Neuronal stem cell (in vitro differentiated cells): ENCODE data around the gene DGKB.

ENCODE experiments used
- DNase-seq: peaks from one replicate; pipeline ENCODE4 v3.0.0-alpha.2; 2013; ENCODE audit warnings: low spot score
- H2AFZ ChIP-seq: one replicate; pipeline ENCODE4 v1.6.1; 2013; ENCODE audit warnings: mild to moderate bottlenecking, low read length, inconsistent platforms
- H2AK5ac ChIP-seq: 2 replicates; pipeline ENCODE4 v1.6.1; 2013; ENCODE audit warnings: low read depth, mild to moderate bottlenecking, inconsistent platforms, low read length, moderate library complexity, mixed read lengths
- H2BK120ac ChIP-seq: 2 replicates; pipeline ENCODE4 v1.6.1; 2013; ENCODE audit warnings: low read depth, mild to moderate bottlenecking, inconsistent platforms, low read length, moderate library complexity, mixed read lengths
- H2BK12ac ChIP-seq: one replicate; pipeline ENCODE4 v1.6.1; 2013; ENCODE audit warnings: low read length, inconsistent platforms
- H2BK15ac ChIP-seq: 2 replicates; pipeline ENCODE4 v1.6.1; 2013; ENCODE audit warnings: mild to moderate bottlenecking, low read length, inconsistent platforms, mixed read lengths
- H2BK5ac ChIP-seq: one replicate; pipeline ENCODE4 v1.6.1; 2013; ENCODE audit warnings: inconsistent platforms, mild to moderate bottlenecking, low read length, moderate library complexity
- H3K14ac ChIP-seq: one replicate; pipeline ENCODE4 v1.6.1; 2013; ENCODE audit warnings: low read length, inconsistent platforms
- H3K18ac ChIP-seq: 2 replicates; pipeline ENCODE4 v1.6.1; 2013; ENCODE audit warnings: low read length, inconsistent platforms
- H3K23ac ChIP-seq: 2 replicates; pipeline ENCODE4 v1.6.1; 2013; ENCODE audit warnings: low read depth, mild to moderate bottlenecking, mixed read lengths, low read length, inconsistent platforms; ENCODE audit not compliant: poor library complexity
- H3K27ac ChIP-seq: replicated peaks from 3 replicates; pipeline ENCODE4 v1.5.1; 2013; ENCODE audit warnings: low read length, inconsistent platforms
- H3K27me3 ChIP-seq, 3 experiments: 2 replicates each; pipeline ENCODE4 v1.6.1; 2013; ENCODE audit warnings: low read length in 3 of 3, mild to moderate bottlenecking in 2 of 3, inconsistent platforms in 1 of 3, low read depth in 1 of 3, mixed read lengths in 1 of 3, moderate library complexity in 1 of 3; ENCODE audit not compliant: control insufficient read depth in 3 of 3, insufficient read depth in 3 of 3
- H3K36me3 ChIP-seq, 2 donors: replicated peaks in 1 of 2; 2 replicates each; pipeline ENCODE4 v1.6.1; 2013; ENCODE audit warnings: low read length in 2 of 2; ENCODE audit not compliant: control insufficient read depth in 2 of 2, insufficient read depth in 2 of 2
- H3K4ac ChIP-seq: 2 replicates; pipeline ENCODE4 v1.6.1; 2013; ENCODE audit warnings: inconsistent platforms, mild to moderate bottlenecking, low read length, moderate library complexity
- H3K4me1 ChIP-seq, 2 donors: 1 replicate in 1 of 2; 2 replicates in 1 of 2; pipeline ENCODE4 v1.6.1; 2013; ENCODE audit warnings: low read length in 2 of 2, low read depth in 1 of 2; ENCODE audit not compliant: control insufficient read depth in 2 of 2, insufficient read depth in 1 of 2
- H3K4me2 ChIP-seq: one replicate; pipeline ENCODE4 v1.6.1; 2013; ENCODE audit warnings: mild to moderate bottlenecking, low read length, inconsistent platforms; ENCODE audit not compliant: insufficient read depth, poor library complexity, severe bottlenecking
- H3K4me3 ChIP-seq, 2 donors: 2 replicates each; pipeline ENCODE4 v1.5.1; 2013; ENCODE audit warnings: low read length in 2 of 2, mild to moderate bottlenecking in 2 of 2, inconsistent platforms in 1 of 2, moderate library complexity in 1 of 2
- H3K79me1 ChIP-seq: one replicate; pipeline ENCODE4 v1.6.1; 2013; ENCODE audit warnings: low read depth, mild to moderate bottlenecking, inconsistent platforms, low read length, moderate library complexity
- H3K9ac ChIP-seq: one replicate; pipeline ENCODE4 v1.6.1; 2013; ENCODE audit warnings: mild to moderate bottlenecking, low read depth, low read length, inconsistent platforms; ENCODE audit not compliant: poor library complexity
- H3K9me3 ChIP-seq, 2 donors: replicated peaks in 1 of 2; 2 replicates each; pipeline versions ENCODE3 to v1.6.1; 2013; ENCODE audit warnings: low read length in 2 of 2, mild to moderate bottlenecking in 2 of 2, inconsistent platforms in 1 of 2, low read depth in 1 of 2, mixed read lengths in 1 of 2, moderate library complexity in 1 of 2; ENCODE audit not compliant: control insufficient read depth in 2 of 2, insufficient read depth in 1 of 2
- H4K8ac ChIP-seq: one replicate; pipeline ENCODE4 v1.6.1; 2013; ENCODE audit warnings: low read depth, mild to moderate bottlenecking, inconsistent platforms, low read length, moderate library complexity
- H4K91ac ChIP-seq: one replicate; pipeline ENCODE4 v1.6.1; 2013; ENCODE audit warnings: low read length, low read depth, mild to moderate bottlenecking, inconsistent platforms; ENCODE audit not compliant: poor library complexity
- WGBS, 2 donors: extraction: QIAGEN DNeasy Blood & Tissue Kit; methylation state at CpG; one replicate each; pipeline ENCODE4 v1.1.7; 2013; ENCODE audit warnings: missing lambda C conversion rate in 2 of 2, mixed read lengths in 1 of 2; ENCODE audit not compliant: insufficient read length in 2 of 2, insufficient replicate concordance in 1 of 2; ENCODE audit errors: extremely low coverage in 2 of 2; 5-methylcytosine and 5-hydroxymethylcytosine counted together

The DGKB gene

DNA sequence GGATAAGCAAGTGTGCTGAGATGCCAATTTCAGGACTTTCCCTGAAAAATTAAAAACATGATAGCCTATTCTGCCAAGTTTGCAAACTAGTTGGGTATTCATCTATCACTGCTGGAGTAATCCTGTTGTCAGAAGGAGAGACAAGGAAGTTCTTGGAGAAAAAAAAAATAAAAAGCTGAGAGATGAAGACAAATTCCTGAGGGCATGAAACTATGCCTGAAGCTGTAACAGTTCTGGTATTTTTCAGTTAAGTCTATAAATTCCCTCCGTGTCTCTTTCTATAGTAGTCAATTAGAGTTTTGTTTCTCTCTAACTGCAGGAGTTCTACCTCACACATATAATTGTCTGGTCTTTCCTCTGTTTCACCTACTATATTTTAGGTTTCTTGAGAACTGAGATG lies 95.7 kb downstream of the DGKB start:
- H3K79me1 ChIP-seq: no peaks in the 10 kb centered on the region
- H3K27ac ChIP-seq: no peak overlapping the region
- H3K27me3 ChIP-seq: no peaks in the 10 kb centered on the region
- H3K4me2 ChIP-seq: no peak overlapping the region
- H2BK12ac ChIP-seq: no peak overlapping the region
- no peaks in the 10 kb centered on the region for H3K4me1 ChIP-seq
- no peak overlapping the region for H2BK120ac ChIP-seq
- H3K36me3 ChIP-seq: no peaks in the 10 kb centered on the region
- H3K23ac ChIP-seq: no peak overlapping the region
- no peak overlapping the region for H2BK5ac ChIP-seq
- H3K9ac ChIP-seq: no peak overlapping the region
- H2AK5ac ChIP-seq: no peak overlapping the region
- H3K18ac ChIP-seq: no peak overlapping the region
- no peak overlapping the region for H4K8ac ChIP-seq
- H2BK15ac ChIP-seq: no peak overlapping the region
- no peak overlapping the region for H3K14ac ChIP-seq
- no peaks in the 10 kb centered on the region for H3K9me3 ChIP-seq
- H2AFZ ChIP-seq: no peak overlapping the region
- H3K4me3 ChIP-seq: no peak overlapping the region
- WGBS, 2 donors: no CpG with 5 or more reads among the region's 1 CpG
- DNase-seq: no peak
- no peak overlapping the region for H4K91ac ChIP-seq
- no peak overlapping the region for H3K4ac ChIP-seq

DNA sequence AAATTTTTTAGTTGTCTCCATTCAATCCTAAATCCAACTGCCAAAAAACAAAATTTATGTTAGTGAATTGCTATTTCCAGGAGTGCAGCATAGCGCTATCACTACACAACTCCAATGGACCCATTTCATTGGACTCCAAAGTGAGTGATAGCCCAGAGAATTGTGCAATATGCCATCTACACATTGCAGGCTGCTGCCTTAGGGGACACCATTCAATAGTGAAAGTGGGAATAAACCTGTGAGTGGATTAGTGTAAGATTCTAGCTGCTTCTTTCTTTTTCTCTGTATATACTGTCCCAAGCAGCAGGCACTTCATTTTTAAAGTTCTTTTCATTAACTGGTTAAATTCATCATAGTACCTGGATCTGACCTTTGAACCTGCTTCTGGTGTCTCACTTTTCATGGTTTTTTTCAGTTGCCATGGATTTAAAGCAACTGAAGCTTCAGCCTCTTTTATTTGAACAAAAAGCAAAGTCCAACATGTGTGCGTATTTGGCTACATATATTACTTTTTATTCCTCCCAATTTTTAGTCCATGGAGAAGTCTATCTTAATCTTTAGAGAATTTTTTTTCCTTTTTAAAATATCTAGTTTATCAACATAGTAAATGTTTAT lies 97.3 kb downstream of the DGKB start:
- Histone ChIP-seq H3K36me3 (no peaks in the 10 kb centered on the region), H2AK5ac (no peak overlapping the region), H2BK120ac (no peak overlapping the region), H3K9me3 (no peaks in the 10 kb centered on the region), H3K18ac (no peak overlapping the region), H3K4ac (no peak overlapping the region), H2BK12ac (no peak overlapping the region), H3K4me3 (no peak overlapping the region), H2AFZ (no peak overlapping the region), H3K14ac (no peak overlapping the region), H3K9ac (no peak overlapping the region), H4K91ac (no peak overlapping the region), H2BK5ac (no peak overlapping the region), H3K23ac (no peak overlapping the region), H2BK15ac (no peak overlapping the region), H4K8ac (no peak overlapping the region), H3K4me1 (no peaks in the 10 kb centered on the region), H3K27ac (no peak overlapping the region), H3K4me2 (no peak overlapping the region), H3K27me3 (no peaks in the 10 kb centered on the region), H3K79me1 (no peaks in the 10 kb centered on the region)
- no peak for DNase-seq
- no CpG with 5 or more reads among the region's 2 CpGs for WGBS, 2 donors

- no peak overlapping the region for H3K4ac ChIP-seq
- H3K36me3 ChIP-seq: no peaks in the 10 kb centered on the region
- H3K27me3 ChIP-seq: no peaks in the 10 kb centered on the region
- H2AK5ac ChIP-seq: no peak overlapping the region
- no peak overlapping the region for H2AFZ ChIP-seq
- H3K14ac ChIP-seq: no peak overlapping the region
- H2BK5ac ChIP-seq: no peak overlapping the region
- no peak for DNase-seq
- no peak overlapping the region for H2BK15ac ChIP-seq
- no peak overlapping the region for H2BK120ac ChIP-seq
- H3K9me3 ChIP-seq: peaks cover 0 to 3% of the 10 kb centered on the region in 2 donors
- no peaks in the 10 kb centered on the region for H3K4me1 ChIP-seq
- H3K4me2 ChIP-seq: no peak overlapping the region
- H3K18ac ChIP-seq: no peak overlapping the region
- H3K27ac ChIP-seq: no peak overlapping the region
- no peaks in the 10 kb centered on the region for H3K79me1 ChIP-seq
- H3K9ac ChIP-seq: no peak overlapping the region
- WGBS, 2 donors: no CpG with 5 or more reads among the region's 2 CpGs
- no peak overlapping the region for H2BK12ac ChIP-seq
- no peak overlapping the region for H3K23ac ChIP-seq
- H4K8ac ChIP-seq: no peak overlapping the region
- no peak overlapping the region for H3K4me3 ChIP-seq
- no peak overlapping the region for H4K91ac ChIP-seq
These were observed 101.9 kb downstream of the DGKB start for GRCh38 chr7:14800664-14801063.

GRCh38 chr7:14793151-14793550 lies 109.4 kb downstream of the DGKB start:
- Histone ChIP-seq H3K9ac (no peak overlapping the region), H3K23ac (no peak overlapping the region), H3K18ac (no peak overlapping the region), H3K9me3 (peaks cover 0 to 3% of the 10 kb centered on the region in 2 donors), H2BK5ac (no peak overlapping the region), H3K4me3 (no peak overlapping the region), H3K36me3 (no peaks in the 10 kb centered on the region), H2AK5ac (no peak overlapping the region), H2BK120ac (no peak overlapping the region), H2AFZ (no peak overlapping the region), H4K91ac (no peak overlapping the region), H3K27me3 (no peaks in the 10 kb centered on the region), H2BK15ac (no peak overlapping the region), H3K4me2 (no peak overlapping the region), H3K79me1 (no peaks in the 10 kb centered on the region), H4K8ac (no peak overlapping the region), H3K27ac (no peak overlapping the region), H2BK12ac (no peak overlapping the region), H3K4me1 (no peaks in the 10 kb centered on the region), H3K4ac (no peak overlapping the region), H3K14ac (no peak overlapping the region)
- whole genome bisulfite sequencing, 2 donors: no CpG with 5 or more reads among the region's 2 CpGs
- DNase-seq: no peak
